Ureter (tissue), 1 donor: ENCODE data around the gene SBK3. TPM values are rescaled to one million over a fixed set of nuclear protein-coding genes. Genes with fewer than 3 reads are reported as not detected.
"Not testable (repeated sequence)": the region's sequence is repeated elsewhere in the genome, so short reads cannot be mapped to it uniquely, and the experiment has no call there.

Experiments used
- DNase-seq: peaks from one replicate; pipeline ENCODE4 v3.0.0-alpha.2; 2020; ENCODE audit warnings: low spot score
- total RNA-seq: library from RNA; stranded (reverse); gene quantifications from one replicate; pipeline ENCODE4 v1.2.4, GENCODE V29; 2023
- donor health status: DM: yes; HTN: yes; CAD: no.

Gene SBK3
- total RNA-seq, 1 donor from 2014 or later: 0.39 TPM

- no peak for DNase-seq
Measured at GRCh38 chr19:55519451-55520311, 25.7 kb downstream of the SBK3 start.

GRCh38 chr19:55516878-55517620 lies 28.3 kb downstream of the SBK3 start:
- peak; percentile 95 for DNase-seq

GRCh38 chr19:55508120-55508519 lies 37.2 kb downstream of the SBK3 start:
- DNase-seq: no peak

GRCh38 chr19:55504981-55505380 lies 40.4 kb downstream of the SBK3 start:
- no peak for DNase-seq

- DNase-seq: no peak
Measured at GRCh38 chr19:55504252-55504603, 41.1 kb downstream of the SBK3 start.

- peak; percentile 93 for DNase-seq
Measured at GRCh38 chr19:55503502-55504251, 41.7 kb downstream of the SBK3 start.

- no peak for DNase-seq
Measured at GRCh38 chr19:55503157-55503501, 42.2 kb downstream of the SBK3 start.

GRCh38 chr19:55502197-55502952 lies 43.0 kb downstream of the SBK3 start:
- DNase-seq: no peak

- DNase-seq: no peak
Measured at GRCh38 chr19:55500368-55500952, 44.9 kb downstream of the SBK3 start.

- DNase-seq: no peak
Measured at GRCh38 chr19:55498246-55498840, 47.0 kb downstream of the SBK3 start.

GRCh38 chr19:55497763-55498162 lies 47.6 kb downstream of the SBK3 start:
- no peak for DNase-seq

GRCh38 chr19:55496820-55497219 lies 48.5 kb downstream of the SBK3 start:
- not testable (repeated sequence) for DNase-seq

- DNase-seq: no peak
Measured at GRCh38 chr19:55495646-55496349, 49.5 kb downstream of the SBK3 start.

GRCh38 chr19:55494172-55494761 lies 51.1 kb downstream of the SBK3 start:
- DNase-seq: peak; percentile 53

- peak; percentile 47 for DNase-seq
Measured at GRCh38 chr19:55493645-55494171, 51.6 kb downstream of the SBK3 start.

- no peak for DNase-seq
Measured at GRCh38 chr19:55493052-55493644, 52.2 kb downstream of the SBK3 start.

GRCh38 chr19:55492362-55492944 lies 52.9 kb downstream of the SBK3 start:
- DNase-seq: no peak

GRCh38 chr19:55491546-55492360 lies 53.6 kb downstream of the SBK3 start:
- DNase-seq: no peak
